ENCODE data around the gene POLR2F. TPM values are rescaled to one million over a fixed set of nuclear protein-coding genes. Genes with fewer than 3 reads are reported as not detected.

POLR2F gene
- total RNA-seq, 1 experiment from 2014 or later, result 107 TPM

DNA sequence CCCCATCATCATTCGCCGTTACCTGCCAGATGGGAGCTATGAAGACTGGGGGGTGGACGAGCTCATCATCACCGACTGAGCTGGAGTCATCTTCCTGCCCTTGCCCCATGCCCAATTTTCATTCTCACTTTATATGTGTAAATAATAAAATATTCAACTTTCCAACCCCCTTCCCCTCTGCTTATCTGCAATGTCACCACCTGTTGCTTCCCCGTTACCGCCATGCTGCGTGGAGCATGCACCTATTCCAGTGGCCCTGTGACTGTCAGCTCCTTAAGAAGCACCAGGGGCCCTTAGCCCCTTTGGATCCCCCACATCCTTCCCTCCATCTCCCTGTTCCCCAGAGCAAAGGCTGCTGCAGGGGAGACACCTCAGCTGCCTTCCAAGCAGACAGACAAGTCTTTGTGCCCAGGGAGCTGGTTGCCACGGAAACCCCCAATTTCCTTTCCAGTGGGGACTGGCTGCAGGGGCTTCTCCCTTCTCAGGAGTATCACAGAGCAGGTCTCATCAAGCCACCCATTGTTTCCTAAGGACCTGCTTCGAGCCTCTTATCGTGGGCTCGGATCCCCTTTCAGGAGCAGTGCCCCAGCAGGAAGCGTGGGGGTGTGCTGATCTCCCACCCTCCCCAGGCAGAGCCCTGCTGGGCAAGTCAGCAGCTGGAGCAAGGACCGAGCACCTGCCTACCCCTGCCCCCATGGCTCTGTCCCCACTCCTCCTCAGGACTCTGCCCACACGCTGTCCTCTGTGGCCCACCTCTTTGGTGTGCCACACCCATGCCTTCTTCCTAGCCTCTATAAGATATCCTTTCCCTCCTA, 14.3 kb downstream of the POLR2F start:
- no peak overlapping the region for H3K27ac ChIP-seq (ENCODE audit: low read depth, low read length)
- no peaks in the 10 kb centered on the region for H3K9me3 ChIP-seq (ENCODE audit: control insufficient read depth in 1 of 2, insufficient read depth in 1 of 2, low read depth in 1 of 2, low read length in 2 of 2)
- ChIA-PET POLR2A (no interaction called here), CTCF (no interaction called here), RAD21 (ENCODE audit: low non-redundant PET in 1 of 2, low total read pairs in 2 of 2, uncharacterized antibody in 2 of 2, unreplicated experiment in 2 of 2) (no interaction called here)
- peaks cover 11% of the 10 kb centered on the region; the same call in 1 of the 2 replicates for H4K20me1 ChIP-seq (ENCODE audit: insufficient read depth)
- DNase-seq (ENCODE audit: low read depth, low spot score), result no peak
- no peak overlapping the region for H3K4me2 ChIP-seq (ENCODE audit: low read length)
- no peak overlapping the region for H2AFZ ChIP-seq (ENCODE audit: low read depth, low read length, poor library complexity, severe bottlenecking)
- H3K79me2 ChIP-seq (ENCODE audit: insufficient read depth, low read length), result peaks cover 14% of the 10 kb centered on the region
- no peak overlapping the region for H3K4me3 ChIP-seq (replicated peaks in 1 of 2; ENCODE audit: low read depth in 1 of 2, low read length in 2 of 2)
- ATAC-seq, result no peak
- TF ChIP-seq EGR1 (IDR thresholded peaks at IDR 0.05; ENCODE audit: low read depth) (no peak), ZNF274 (IDR thresholded peaks at IDR 0.05; ENCODE audit: low read depth, low read length) (no peak), EZH2phosphoT487 (IDR thresholded peaks at IDR 0.05; ENCODE audit: borderline replicate concordance) (no peak), EZH2 (IDR thresholded peaks at IDR 0.05) (no peak), FOSL1 (IDR thresholded peaks at IDR 0.05; ENCODE audit: low read depth) (no peak), SP1 (IDR thresholded peaks at IDR 0.05; ENCODE audit: low read depth) (no peak)
- peaks cover 20 to 27% of the 10 kb centered on the region in 2 experiments; a peak in 3 of 4 replicates for H3K36me3 ChIP-seq (ENCODE audit: control insufficient read depth in 1 of 2, insufficient read depth in 2 of 2, low read length in 2 of 2)
- no peak overlapping the region for H3K9ac ChIP-seq (ENCODE audit: low read length)
- no TSS peak for BruUV-seq (replicated peaks)
- H3K27me3 ChIP-seq (ENCODE audit: insufficient read depth, low read length), result no peaks in the 10 kb centered on the region
- no peaks in the 10 kb centered on the region for H3K9me2 ChIP-seq (ENCODE audit: insufficient read depth)
- H3K4me1 ChIP-seq (ENCODE audit: control insufficient read depth in 1 of 2, insufficient read depth in 2 of 2, low read length in 2 of 2), result peaks cover 0 to 11% of the 10 kb centered on the region in 2 experiments; a peak in 2 of 4 replicates
- intact Hi-C loops (cut with micrococcal nuclease), result no loop called here

DNA sequence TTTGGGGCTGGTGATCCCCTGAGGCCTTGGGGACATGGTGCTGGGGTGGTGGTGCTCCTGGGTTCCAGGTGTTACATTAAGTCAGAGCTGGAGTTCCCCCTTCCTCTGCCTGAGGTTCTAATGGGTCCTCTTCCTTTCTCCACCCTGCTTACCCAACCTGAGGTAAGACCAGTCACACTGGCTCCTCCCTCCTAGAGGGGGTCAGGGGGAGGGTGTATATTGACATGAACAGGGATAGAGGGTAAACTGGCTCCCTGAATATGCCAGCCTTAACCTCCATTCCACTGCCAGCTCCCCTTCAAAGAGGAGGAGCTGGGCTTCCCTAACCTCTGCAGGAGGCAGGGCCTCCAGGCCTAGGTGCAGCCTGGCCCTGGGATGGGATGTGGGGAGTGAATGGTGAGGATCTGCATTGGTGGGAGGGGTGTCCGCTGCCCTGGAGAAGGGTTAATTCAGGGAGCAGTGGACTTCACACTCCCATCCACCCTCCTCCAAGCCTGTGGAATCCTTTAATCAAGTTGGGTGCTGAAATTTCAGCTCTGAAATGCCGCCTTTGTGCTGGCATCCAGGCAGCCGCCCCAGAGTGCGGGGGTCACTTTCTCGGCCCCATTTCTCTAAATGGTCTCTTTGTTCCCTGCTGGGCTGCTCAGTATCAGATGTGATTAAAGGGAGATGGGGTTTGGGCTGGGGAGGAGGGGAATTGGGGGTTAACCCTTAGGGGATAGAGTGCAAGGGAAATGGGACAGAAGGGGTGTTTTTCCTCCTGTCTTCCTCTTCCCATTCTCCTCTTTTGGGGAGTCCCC, 15.2 kb downstream of the POLR2F start:
- Histone ChIP-seq H3K27me3 (ENCODE audit: insufficient read depth, low read length) (no peaks in the 10 kb centered on the region), H2AFZ (ENCODE audit: low read depth, low read length, poor library complexity, severe bottlenecking) (no peak overlapping the region), H3K27ac (ENCODE audit: low read depth, low read length) (no peak overlapping the region), H3K4me3 (replicated peaks in 1 of 2; ENCODE audit: low read depth in 1 of 2, low read length in 2 of 2) (no peak overlapping the region), H3K79me2 (ENCODE audit: insufficient read depth, low read length) (peaks cover 14% of the 10 kb centered on the region), H3K4me1 (ENCODE audit: control insufficient read depth in 1 of 2, insufficient read depth in 2 of 2, low read length in 2 of 2) (peaks cover 0 to 8% of the 10 kb centered on the region in 2 experiments; a peak in 2 of 4 replicates), H4K20me1 (ENCODE audit: insufficient read depth) (peaks cover 11% of the 10 kb centered on the region; the same call in 1 of the 2 replicates), H3K4me2 (ENCODE audit: low read length) (no peak overlapping the region), H3K36me3 (ENCODE audit: control insufficient read depth in 1 of 2, insufficient read depth in 2 of 2, low read length in 2 of 2) (peaks cover 20 to 27% of the 10 kb centered on the region in 2 experiments; a peak in 3 of 4 replicates), H3K9me2 (ENCODE audit: insufficient read depth) (no peaks in the 10 kb centered on the region), H3K9ac (ENCODE audit: low read length) (no peak overlapping the region), H3K9me3 (ENCODE audit: control insufficient read depth in 1 of 2, insufficient read depth in 1 of 2, low read depth in 1 of 2, low read length in 2 of 2) (no peaks in the 10 kb centered on the region)
- ChIA-PET RAD21 (ENCODE audit: low non-redundant PET in 1 of 2, low total read pairs in 2 of 2, uncharacterized antibody in 2 of 2, unreplicated experiment in 2 of 2) (no interaction called here), CTCF (no interaction called here), POLR2A (no interaction called here)
- DNase-seq (ENCODE audit: low read depth, low spot score) (no peak), ATAC-seq (no peak)
- no peak for TF ChIP-seq EGR1 (IDR thresholded peaks at IDR 0.05; ENCODE audit: low read depth)
- TF ChIP-seq, protein P1, sequence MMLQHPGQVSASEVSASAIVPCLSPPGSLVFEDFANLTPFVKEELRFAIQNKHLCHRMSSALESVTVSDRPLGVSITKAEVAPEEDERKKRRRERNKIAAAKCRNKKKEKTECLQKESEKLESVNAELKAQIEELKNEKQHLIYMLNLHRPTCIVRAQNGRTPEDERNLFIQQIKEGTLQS (IDR thresholded peaks at IDR 0.05), result no peak
- no peak for TF ChIP-seq ELF1 (IDR thresholded peaks at IDR 0.05; ENCODE audit: borderline replicate concordance, low read depth)
- no peak for TF ChIP-seq EZH2 (IDR thresholded peaks at IDR 0.05)
- TF ChIP-seq SIN3A (IDR thresholded peaks at IDR 0.05; ENCODE audit: low read depth), result no peak
- TF ChIP-seq RAD21 (IDR thresholded peaks at IDR 0.05; ENCODE audit: low read depth), result no peak
- no peak for TF ChIP-seq SRF (IDR thresholded peaks at IDR 0.05; ENCODE audit: low read depth)
- no peak for TF ChIP-seq REST (IDR thresholded peaks at IDR 0.05; ENCODE audit: low read depth)
- no peak for TF ChIP-seq EZH2phosphoT487 (IDR thresholded peaks at IDR 0.05; ENCODE audit: borderline replicate concordance)
- no peak for TF ChIP-seq JUND (IDR thresholded peaks at IDR 0.05)
- TF ChIP-seq YY1 (IDR thresholded peaks at IDR 0.05; ENCODE audit: extremely low read depth, insufficient replicate concordance, low read depth, low read length), result no peak
- no peak for TF ChIP-seq MAX (IDR thresholded peaks at IDR 0.05)
- intact Hi-C loops (cut with micrococcal nuclease), result no loop called here
- BruUV-seq (replicated peaks), result no TSS peak
